Measurements from ENCODE around the gene EFNA5. TPM values are rescaled to one million over a fixed set of nuclear protein-coding genes. Genes with fewer than 3 reads are reported as not detected.
"Not testable (repeated sequence)": the region's sequence is repeated elsewhere in the genome, so short reads cannot be mapped to it uniquely, and the experiment has no call there.

EFNA5 gene
- total and polyA plus RNA-seq, 2 experiments from 2014 or later: 0.64 to 0.86 TPM

- TF ChIP-seq EZH2phosphoT487 (IDR thresholded peaks at IDR 0.05; ENCODE audit: insufficient read depth, low read depth): no peak
- TF ChIP-seq EZH2 (IDR thresholded peaks at IDR 0.05; ENCODE audit: insufficient read depth, poor library complexity, severe bottlenecking): no peak
- Histone ChIP-seq H3K27me3 (replicated peaks; ENCODE audit: insufficient read depth) (peaks cover 23% of the 10 kb centered on the region), H2AFZ (no peak overlapping the region), H4K20me1 (ENCODE audit: insufficient read depth) (no peaks in the 10 kb centered on the region), H3K9me2 (ENCODE audit: insufficient read depth) (no peaks in the 10 kb centered on the region), H3K9ac (no peak overlapping the region), H3K79me2 (ENCODE audit: insufficient read depth) (no peaks in the 10 kb centered on the region), H3K4me2 (ENCODE audit: unreplicated experiment) (no peak overlapping the region), H3F3A (ENCODE audit: insufficient read depth) (no peaks in the 10 kb centered on the region), H3K36me3 (ENCODE audit: low read depth) (no peaks in the 10 kb centered on the region), H3K4me3 (no peak overlapping the region), H3K9me3 (ENCODE audit: low read depth) (no peaks in the 10 kb centered on the region), H3K27ac (no peak overlapping the region), H3K4me1 (ENCODE audit: insufficient read depth) (no peaks in the 10 kb centered on the region)
- in situ Hi-C loops (cut with MboI): no loop called here
- WGBS, 2 experiments (ENCODE audit: low coverage in 1 of 2, low lambda C conversion rate in 2 of 2, missing lambda C conversion rate in 2 of 2): 22 to 48% methylated on average over 1 of the region's 1 CpG
- no peak for DNase-seq
Measured at GRCh38 chr5:107500840-107501239, 169.9 kb downstream of the EFNA5 start.

- no peaks in the 10 kb centered on the region for H3F3A ChIP-seq (ENCODE audit: insufficient read depth)
- in situ Hi-C loops (cut with MboI): no loop called here
- no peaks in the 10 kb centered on the region for H3K9me3 ChIP-seq (ENCODE audit: low read depth)
- H3K4me3 ChIP-seq: no peak overlapping the region
- TF ChIP-seq EZH2phosphoT487 (IDR thresholded peaks at IDR 0.05; ENCODE audit: insufficient read depth, low read depth): no peak
- TF ChIP-seq EZH2 (IDR thresholded peaks at IDR 0.05; ENCODE audit: insufficient read depth, poor library complexity, severe bottlenecking): no peak
- H3K9me2 ChIP-seq (ENCODE audit: insufficient read depth): no peaks in the 10 kb centered on the region
- no peaks in the 10 kb centered on the region for H3K4me1 ChIP-seq (ENCODE audit: insufficient read depth)
- no peaks in the 10 kb centered on the region for H3K79me2 ChIP-seq (ENCODE audit: insufficient read depth)
- no peaks in the 10 kb centered on the region for H3K36me3 ChIP-seq (ENCODE audit: low read depth)
- H3K4me2 ChIP-seq (ENCODE audit: unreplicated experiment): no peak overlapping the region
- no peak for DNase-seq
- no peak overlapping the region for H2AFZ ChIP-seq
- no peaks in the 10 kb centered on the region for H4K20me1 ChIP-seq (ENCODE audit: insufficient read depth)
- H3K9ac ChIP-seq: no peak overlapping the region
- H3K27me3 ChIP-seq (replicated peaks; ENCODE audit: insufficient read depth): peaks cover 18% of the 10 kb centered on the region
- H3K27ac ChIP-seq: no peak overlapping the region
Measured at GRCh38 chr5:107500347-107500746, 170.4 kb downstream of the EFNA5 start.

GRCh38 chr5:107499776-107500175, 171.0 kb downstream of the EFNA5 start:
- Histone ChIP-seq H4K20me1 (ENCODE audit: insufficient read depth) (no peaks in the 10 kb centered on the region), H3K79me2 (ENCODE audit: insufficient read depth) (no peaks in the 10 kb centered on the region), H3K4me3 (no peak overlapping the region), H3K4me1 (ENCODE audit: insufficient read depth) (no peaks in the 10 kb centered on the region), H3F3A (ENCODE audit: insufficient read depth) (no peaks in the 10 kb centered on the region), H3K9ac (no peak overlapping the region), H3K9me3 (ENCODE audit: low read depth) (no peaks in the 10 kb centered on the region), H2AFZ (no peak overlapping the region), H3K9me2 (ENCODE audit: insufficient read depth) (no peaks in the 10 kb centered on the region), H3K4me2 (ENCODE audit: unreplicated experiment) (no peak overlapping the region), H3K27me3 (replicated peaks; ENCODE audit: insufficient read depth) (peaks cover 15% of the 10 kb centered on the region; the same call in 1 of the 2 replicates), H3K36me3 (ENCODE audit: low read depth) (no peaks in the 10 kb centered on the region), H3K27ac (no peak overlapping the region)
- DNase-seq: no peak
- TF ChIP-seq EZH2phosphoT487 (IDR thresholded peaks at IDR 0.05; ENCODE audit: insufficient read depth, low read depth): no peak
- in situ Hi-C loops (cut with MboI): no loop called here
- WGBS, 2 experiments (ENCODE audit: low coverage in 1 of 2, low lambda C conversion rate in 2 of 2, missing lambda C conversion rate in 2 of 2): 40 to 58% methylated on average over 1 of the region's 1 CpG

- Histone ChIP-seq H3K9ac (no peak overlapping the region), H3K27me3 (replicated peaks; ENCODE audit: insufficient read depth) (peaks cover 10% of the 10 kb centered on the region; the same call in 1 of the 2 replicates), H3K4me3 (no peak overlapping the region), H3K4me2 (ENCODE audit: unreplicated experiment) (no peak overlapping the region), H3K9me2 (ENCODE audit: insufficient read depth) (no peaks in the 10 kb centered on the region), H3F3A (ENCODE audit: insufficient read depth) (no peaks in the 10 kb centered on the region), H3K27ac (no peak overlapping the region), H3K9me3 (ENCODE audit: low read depth) (no peaks in the 10 kb centered on the region), H4K20me1 (ENCODE audit: insufficient read depth) (no peaks in the 10 kb centered on the region), H2AFZ (no peak overlapping the region), H3K36me3 (ENCODE audit: low read depth) (no peaks in the 10 kb centered on the region), H3K4me1 (ENCODE audit: insufficient read depth) (no peaks in the 10 kb centered on the region), H3K79me2 (ENCODE audit: insufficient read depth) (no peaks in the 10 kb centered on the region)
- TF ChIP-seq EZH2 (IDR thresholded peaks at IDR 0.05; ENCODE audit: insufficient read depth, poor library complexity, severe bottlenecking) (no peak), EZH2phosphoT487 (IDR thresholded peaks at IDR 0.05; ENCODE audit: insufficient read depth, low read depth) (no peak)
- WGBS, 2 experiments (ENCODE audit: low coverage in 1 of 2, low lambda C conversion rate in 2 of 2, missing lambda C conversion rate in 2 of 2): 30 to 31% methylated on average over 1 of the region's 1 CpG
- in situ Hi-C loops (cut with MboI): no loop called here
- no peak for DNase-seq
Measured at GRCh38 chr5:107499237-107499636, 171.5 kb downstream of the EFNA5 start.

GRCh38 chr5:107496466-107496865, 174.3 kb downstream of the EFNA5 start:
- H3F3A ChIP-seq (ENCODE audit: insufficient read depth): no peaks in the 10 kb centered on the region
- TF ChIP-seq EZH2phosphoT487 (IDR thresholded peaks at IDR 0.05; ENCODE audit: insufficient read depth, low read depth): no peak
- no peak for TF ChIP-seq EZH2 (IDR thresholded peaks at IDR 0.05; ENCODE audit: insufficient read depth, poor library complexity, severe bottlenecking)
- no peak overlapping the region for H3K27ac ChIP-seq
- no peaks in the 10 kb centered on the region for H3K9me3 ChIP-seq (ENCODE audit: low read depth)
- in situ Hi-C loops (cut with MboI): no loop called here
- H3K79me2 ChIP-seq (ENCODE audit: insufficient read depth): no peaks in the 10 kb centered on the region
- no peak for DNase-seq
- H3K4me3 ChIP-seq: no peak overlapping the region
- H3K9me2 ChIP-seq (ENCODE audit: insufficient read depth): no peaks in the 10 kb centered on the region
- 73 to 76% methylated on average over 3 of the region's 3 CpGs for WGBS, 2 experiments (ENCODE audit: low coverage in 1 of 2, low lambda C conversion rate in 2 of 2, missing lambda C conversion rate in 2 of 2)
- H3K4me2 ChIP-seq (ENCODE audit: unreplicated experiment): no peak overlapping the region
- no peaks in the 10 kb centered on the region for H3K4me1 ChIP-seq (ENCODE audit: insufficient read depth)
- H4K20me1 ChIP-seq (ENCODE audit: insufficient read depth): no peaks in the 10 kb centered on the region
- H2AFZ ChIP-seq: no peak overlapping the region
- 0 out of 2 replicates have a peak, but pooled peaks cover 3% of the 10 kb centered on the region for H3K27me3 ChIP-seq (replicated peaks; ENCODE audit: insufficient read depth)
- H3K9ac ChIP-seq: no peak overlapping the region
- H3K36me3 ChIP-seq (ENCODE audit: low read depth): no peaks in the 10 kb centered on the region

DNA sequence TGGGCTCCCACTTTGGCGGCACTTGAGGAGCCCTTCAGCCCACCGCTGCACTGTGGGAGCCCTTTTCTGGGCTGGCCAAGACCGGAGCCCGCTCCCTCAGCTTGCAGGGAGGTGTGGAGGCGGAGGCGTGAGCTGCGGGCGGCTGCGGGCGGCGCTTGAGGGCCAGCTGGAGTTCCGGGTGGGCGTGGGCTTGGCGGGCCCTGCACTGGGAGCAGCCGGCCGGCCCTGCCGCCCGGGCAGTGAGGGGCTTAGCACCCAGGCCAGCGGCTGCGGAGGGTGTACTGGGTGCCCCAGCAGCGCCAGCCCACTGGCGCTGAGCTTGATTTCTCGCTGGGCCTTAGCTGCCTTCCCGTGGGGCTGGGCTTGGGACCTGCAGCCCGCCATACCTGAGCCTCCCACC, 176.6 kb downstream of the EFNA5 start:
- H3K27me3 ChIP-seq (replicated peaks; ENCODE audit: insufficient read depth); H3K36me3 ChIP-seq (ENCODE audit: low read depth); in situ Hi-C loops (cut with MboI); H3F3A ChIP-seq (ENCODE audit: insufficient read depth); H3K9ac ChIP-seq; H2AFZ ChIP-seq; H4K20me1 ChIP-seq (ENCODE audit: insufficient read depth); H3K9me3 ChIP-seq (ENCODE audit: low read depth); H3K4me1 ChIP-seq (ENCODE audit: insufficient read depth); H3K9me2 ChIP-seq (ENCODE audit: insufficient read depth); H3K79me2 ChIP-seq (ENCODE audit: insufficient read depth); H3K4me2 ChIP-seq (ENCODE audit: unreplicated experiment); DNase-seq; H3K27ac ChIP-seq; H3K4me3 ChIP-seq: not testable (repeated sequence)
- 83 to 95% methylated on average over 16 to 25 of the region's 25 CpGs for WGBS, 2 experiments (ENCODE audit: low coverage in 1 of 2, low lambda C conversion rate in 2 of 2, missing lambda C conversion rate in 2 of 2)
